Uterus (tissue), 2 donors: ENCODE data around the gene RASL11B.

Experiments used
- CTCF ChIP-seq, 4 experiments: fragments of 200-600 bp in 2 of 4; fragments of 450-650 bp in 2 of 4; sonication (generic) in 2 of 4; IDR thresholded peaks; one replicate each; pipeline ENCODE4 v1.5.1; 2016 to 2019; ENCODE audit warnings: antibody characterized with exemption in 4 of 4, mild to moderate bottlenecking in 2 of 4, moderate library complexity in 1 of 4
- POLR2A ChIP-seq, 2 donors: fragments of 450-650 bp; IDR thresholded peaks; one replicate each; pipeline ENCODE4 v1.6.1; 2016; ENCODE audit warnings: antibody characterized with exemption in 2 of 2, mild to moderate bottlenecking in 1 of 2, moderate library complexity in 1 of 2

GRCh38 chr4:52850406-52851124 is 11.6 kb upstream of the RASL11B start:
- TF ChIP-seq CTCF (IDR thresholded peaks at IDR 0.05) (no peak), POLR2A (IDR thresholded peaks at IDR 0.05) (no peak)
